Calu3 (cell line): ENCODE measurements around the gene C12orf56. TPM values are rescaled to one million over a fixed set of nuclear protein-coding genes. Genes with fewer than 3 reads are reported as not detected.
"Not testable (repeated sequence)": the region's sequence is repeated elsewhere in the genome, so short reads cannot be mapped to it uniquely, and the experiment has no call there.

Source experiments
- BruUV-seq: library from RNA; stranded (reverse); fragments of 400-500 nt; replicated peaks from 2 replicates; lab custom pipeline; 2021; lab: Mats Ljungman, UMichigan
- CTCF ChIA-PET: fragments of 300-600 bp; sonication (Branson Sonifier 250); formaldehyde crosslinking; loops from one replicate; lab custom pipeline; 2022; ENCODE audit warnings: antibody characterized with exemption; lab: Charles Lee
- DNase-seq: peaks from one replicate; pipeline ENCODE4 v3.0.0; 2022
- H3K27ac Mint-ChIP-seq: one replicate; pipeline ENCODE4 v1.8.0; 2022; ENCODE audit warnings: mixed read lengths; ENCODE audit not compliant: unreplicated experiment
- H3K27me3 Mint-ChIP-seq: one replicate; pipeline ENCODE4 v1.8.0; 2022; ENCODE audit warnings: mixed read lengths; ENCODE audit not compliant: unreplicated experiment
- H3K36me3 Mint-ChIP-seq: one replicate; pipeline ENCODE4 v1.8.0; 2022; ENCODE audit warnings: mild to moderate bottlenecking, moderate library complexity, mixed read lengths; ENCODE audit not compliant: insufficient read depth, unreplicated experiment
- H3K4me1 Mint-ChIP-seq: one replicate; pipeline ENCODE4 v1.8.0; 2022; ENCODE audit warnings: mild to moderate bottlenecking, low read depth, mixed read lengths; ENCODE audit not compliant: unreplicated experiment
- H3K4me3 Mint-ChIP-seq: one replicate; pipeline ENCODE4 v1.8.0; 2022; ENCODE audit warnings: mild to moderate bottlenecking, low read depth, moderate library complexity, mixed read lengths; ENCODE audit not compliant: unreplicated experiment
- H3K9me3 Mint-ChIP-seq: one replicate; pipeline ENCODE4 v1.8.0; 2022; ENCODE audit warnings: low read depth, mixed read lengths; ENCODE audit not compliant: unreplicated experiment
- CTCF ChIP-seq: fragments of 200-600 bp; IDR thresholded peaks from one replicate; pipeline ENCODE4 v1.8.0; 2022; ENCODE audit warnings: antibody characterized with exemption; ENCODE audit not compliant: unreplicated experiment
- intact Hi-C: fragments of 100-400 bp; cut with micrococcal nuclease; formaldehyde crosslinking; loops from one replicate; pipeline ENCODE4 v1.10.0; 2022; ENCODE audit not compliant: unreplicated experiment
- total RNA-seq: library from RNA; stranded (reverse); gene quantifications from 2 replicates; pipeline ENCODE4 v1.2.3, GENCODE V29; 2022

The C12orf56 gene
- total RNA-seq, 1 experiment from 2014 or later, result 4.7 TPM

- no peak for DNase-seq
- Mint-ChIP-seq H3K9me3 (peaks cover 5% of the 10 kb centered on the region), H3K27ac (no peak overlapping the region), H3K4me1 (no peaks in the 10 kb centered on the region), H3K36me3 (peaks cover 5% of the 10 kb centered on the region), H3K4me3 (no peak overlapping the region), H3K27me3 (no peaks in the 10 kb centered on the region)
- no peak for TF ChIP-seq CTCF
- CTCF ChIA-PET, result interaction anchor here (0.7 kb wide), 1 partner anchor 43 kb away, joined by 3 read pairs; the partner anchor contains the start of gene C12orf56
- no TSS peak for BruUV-seq
- intact Hi-C loops, result no loop called here
Measured at GRCh38 chr12:64347630-64348029, 42.9 kb downstream of the C12orf56 start.

GRCh38 chr12:64344631-64345030 is 45.9 kb downstream of the C12orf56 start:
- H3K4me1 Mint-ChIP-seq, DNase-seq, H3K36me3 Mint-ChIP-seq, H3K4me3 Mint-ChIP-seq, CTCF ChIA-PET, H3K27ac Mint-ChIP-seq, intact Hi-C loops, H3K27me3 Mint-ChIP-seq, BruUV-seq, H3K9me3 Mint-ChIP-seq: not testable (repeated sequence)

GRCh38 chr12:64340546-64340945 is 50.0 kb downstream of the C12orf56 start:
- H3K4me1 Mint-ChIP-seq, intact Hi-C loops, H3K27ac Mint-ChIP-seq, H3K36me3 Mint-ChIP-seq, H3K9me3 Mint-ChIP-seq, H3K27me3 Mint-ChIP-seq, DNase-seq, H3K4me3 Mint-ChIP-seq, BruUV-seq, CTCF ChIA-PET: not testable (repeated sequence)

GRCh38 chr12:64335886-64336466 is 54.6 kb downstream of the C12orf56 start:
- intact Hi-C loops, result no loop called here
- Mint-ChIP-seq H3K27ac (no peak overlapping the region), H3K4me3 (no peak overlapping the region), H3K4me1 (no peaks in the 10 kb centered on the region), H3K36me3 (no peaks in the 10 kb centered on the region), H3K27me3 (no peaks in the 10 kb centered on the region), H3K9me3 (no peaks in the 10 kb centered on the region)
- CTCF ChIA-PET, result no interaction called here
- no peak for DNase-seq
- no peak for TF ChIP-seq CTCF
- BruUV-seq, result no TSS peak

GRCh38 chr12:64332938-64333337 is 57.6 kb downstream of the C12orf56 start:
- Mint-ChIP-seq H3K36me3 (no peaks in the 10 kb centered on the region), H3K9me3 (no peaks in the 10 kb centered on the region), H3K27me3 (no peaks in the 10 kb centered on the region), H3K27ac (no peak overlapping the region), H3K4me3 (no peak overlapping the region), H3K4me1 (no peaks in the 10 kb centered on the region)
- CTCF ChIA-PET, result no interaction called here
- no TSS peak for BruUV-seq
- intact Hi-C loops, result no loop called here
- TF ChIP-seq CTCF, result no peak
- no peak for DNase-seq
